ENCODE data around the gene EMX2.
A peak's percentile ranks its signal among the peaks of the same experiment; 100 is the strongest.

Gene EMX2

DNA sequence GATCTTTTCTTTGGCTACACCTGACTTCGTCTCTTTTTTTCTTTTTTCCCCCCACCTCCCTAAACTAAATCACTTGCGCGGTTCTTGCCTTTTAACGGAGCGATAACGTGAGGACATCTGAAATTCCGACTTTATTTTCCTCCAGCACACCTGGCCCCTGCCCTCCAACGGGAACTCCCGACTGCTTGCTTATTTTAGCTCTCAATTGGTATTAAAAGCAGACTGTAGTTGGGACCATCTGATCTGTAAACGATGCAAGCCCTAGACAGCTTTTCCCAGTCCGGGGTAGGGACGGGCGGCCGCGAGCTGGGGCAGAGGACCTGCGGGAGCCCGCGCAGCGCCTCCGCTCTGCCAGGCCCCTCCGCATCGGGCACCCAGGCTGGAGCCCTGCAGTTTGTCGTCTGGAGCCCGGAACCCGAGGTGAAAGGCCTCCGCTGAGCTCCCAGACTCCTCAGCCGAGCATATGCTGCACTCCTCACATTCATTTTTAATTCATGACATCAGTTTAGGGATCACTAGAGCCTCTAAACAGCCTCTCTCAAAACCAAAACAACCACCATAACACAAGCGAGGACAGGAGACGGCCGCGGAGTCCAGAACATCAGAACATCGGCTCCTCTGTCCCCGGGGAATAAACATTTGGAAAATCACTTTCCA, 10.0 kb upstream of the EMX2 start:
- no peak for TF ChIP-seq CTCF (conservative IDR thresholded peaks at IDR 0.05)
- no peak overlapping the region for H3K27ac ChIP-seq

DNA sequence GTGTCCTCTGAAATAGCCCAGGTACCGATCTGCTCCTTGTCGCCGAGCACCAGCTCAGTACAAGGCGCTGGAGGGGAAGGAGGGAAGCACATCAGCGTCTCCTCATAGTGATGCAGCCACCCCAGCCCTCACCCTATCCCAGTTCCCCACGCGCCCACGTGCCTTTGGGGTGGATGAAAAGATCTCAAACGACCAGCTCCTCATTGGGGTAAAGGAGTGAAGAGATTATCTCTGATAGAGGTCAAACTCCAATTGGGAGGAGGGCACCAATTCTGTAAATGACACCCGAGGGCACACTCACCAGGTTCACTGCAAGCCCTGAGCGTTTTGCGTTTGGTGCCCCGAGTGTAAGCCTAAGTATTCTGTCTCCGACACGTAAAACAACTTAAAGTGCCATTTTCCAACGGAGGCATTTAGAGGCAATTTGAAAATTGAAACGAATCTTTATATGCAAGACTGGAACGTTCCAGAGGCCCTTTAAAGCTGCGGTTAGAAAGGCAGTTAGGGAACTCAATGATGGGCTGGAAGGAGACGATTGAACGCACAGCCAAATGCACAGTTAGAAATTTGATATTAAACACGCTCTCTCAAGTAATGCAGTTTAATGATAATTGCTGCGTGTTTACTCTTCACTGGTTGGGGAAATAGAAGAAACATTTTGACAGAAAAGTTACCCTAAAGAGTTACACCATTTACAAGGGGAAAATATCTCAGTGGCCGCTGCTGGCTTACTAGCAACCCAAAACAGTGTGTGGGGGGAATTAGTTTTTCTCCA, 8.9 kb upstream of the EMX2 start:
- TF ChIP-seq CTCF (conservative IDR thresholded peaks at IDR 0.05), result no peak

DNA sequence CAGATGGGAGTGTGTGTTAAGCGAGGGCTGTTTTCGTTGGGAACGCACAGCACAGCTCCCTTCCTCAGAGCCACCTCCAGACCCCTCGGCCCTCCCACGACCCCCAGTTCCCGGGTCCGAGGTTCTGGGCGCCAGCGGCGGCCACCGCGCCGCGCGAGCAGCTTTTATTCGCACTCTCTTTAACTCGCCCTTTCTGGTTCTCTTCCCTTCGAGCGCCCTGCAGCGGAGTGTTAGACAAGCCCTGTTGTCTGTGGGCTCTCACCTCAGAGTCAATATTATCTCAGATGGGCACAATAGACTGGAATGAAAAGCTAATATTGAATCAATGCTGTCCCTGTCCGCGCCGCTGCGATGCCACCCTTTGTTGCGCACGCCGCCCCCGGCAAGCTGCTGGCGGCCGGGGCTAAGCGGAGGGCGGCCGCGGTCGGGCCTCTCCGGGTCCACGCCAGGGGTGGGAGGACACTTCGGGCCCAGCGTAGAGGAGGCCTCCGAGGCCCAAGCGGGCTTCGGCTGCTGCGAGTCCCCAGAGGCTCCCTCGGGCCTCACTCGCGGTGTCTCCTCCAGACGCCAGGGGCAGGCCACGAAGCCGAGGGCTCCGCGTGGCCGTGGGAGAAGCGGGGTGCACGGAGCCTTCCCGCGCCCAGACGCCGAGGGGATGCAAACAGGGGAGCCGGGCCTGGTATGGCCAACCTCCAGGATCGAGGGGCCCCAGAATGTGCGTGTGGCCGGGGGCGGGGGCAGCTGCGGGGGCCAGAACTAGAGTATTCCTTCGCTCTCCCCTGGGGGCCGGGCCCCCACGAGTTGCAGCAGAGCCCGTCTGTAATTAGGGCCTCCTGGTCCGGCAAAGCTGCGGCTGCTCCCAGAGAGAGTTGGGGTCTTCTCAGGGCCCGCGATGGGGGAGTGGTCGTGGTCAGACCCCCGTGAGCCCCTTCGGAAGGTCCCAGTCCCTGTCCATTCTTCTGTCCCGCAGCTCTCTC, 7.9 kb upstream of the EMX2 start:
- no peak overlapping the region for H3K27ac ChIP-seq
- TF ChIP-seq CTCF (conservative IDR thresholded peaks at IDR 0.05), result peak; percentile 7; the same call in 1 of the 2 replicates

More for the DNA sequence above, 8.9 kb upstream of the EMX2 start:
- no peak overlapping the region for H3K27ac ChIP-seq

DNA sequence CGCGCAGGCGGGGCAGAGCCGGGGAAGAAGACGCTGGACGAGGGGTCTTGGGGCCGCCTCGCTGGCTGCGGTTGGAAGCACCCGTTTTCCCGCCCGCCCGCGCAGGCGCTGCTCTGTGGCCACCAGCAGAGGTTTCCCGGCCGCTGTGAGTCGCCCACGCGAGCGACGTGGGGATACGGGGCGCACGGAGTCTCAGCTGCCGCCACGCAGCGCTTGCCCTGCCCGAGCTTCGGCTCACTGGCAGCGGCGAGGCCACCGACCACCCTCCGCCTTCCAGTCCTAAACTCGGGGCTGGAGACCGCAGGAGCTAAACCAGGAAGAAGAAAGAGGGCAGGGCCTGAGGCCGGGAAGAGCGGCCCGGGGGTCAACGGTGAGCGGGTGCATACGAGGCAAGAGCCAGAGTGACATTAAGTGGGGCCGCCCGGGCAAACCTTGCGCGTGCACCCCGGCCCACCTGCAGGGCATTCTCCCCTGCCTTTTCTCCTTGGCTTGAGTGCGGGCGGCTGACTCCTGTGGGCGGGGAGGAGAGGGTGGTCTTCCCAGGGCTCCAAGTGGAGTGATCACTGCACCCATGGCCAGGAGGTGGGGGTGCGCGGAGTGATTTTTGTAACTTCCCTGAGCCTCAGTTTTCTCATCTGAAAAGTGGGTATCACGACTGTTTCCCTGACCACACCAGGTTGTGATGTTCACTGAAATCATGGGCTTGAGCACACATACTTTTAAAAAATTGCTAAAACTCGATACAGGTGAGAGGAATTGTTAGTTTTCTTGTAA, 7.1 kb upstream of the EMX2 start:
- no peak overlapping the region for H3K27ac ChIP-seq
- TF ChIP-seq CTCF (conservative IDR thresholded peaks at IDR 0.05), result no peak

DNA sequence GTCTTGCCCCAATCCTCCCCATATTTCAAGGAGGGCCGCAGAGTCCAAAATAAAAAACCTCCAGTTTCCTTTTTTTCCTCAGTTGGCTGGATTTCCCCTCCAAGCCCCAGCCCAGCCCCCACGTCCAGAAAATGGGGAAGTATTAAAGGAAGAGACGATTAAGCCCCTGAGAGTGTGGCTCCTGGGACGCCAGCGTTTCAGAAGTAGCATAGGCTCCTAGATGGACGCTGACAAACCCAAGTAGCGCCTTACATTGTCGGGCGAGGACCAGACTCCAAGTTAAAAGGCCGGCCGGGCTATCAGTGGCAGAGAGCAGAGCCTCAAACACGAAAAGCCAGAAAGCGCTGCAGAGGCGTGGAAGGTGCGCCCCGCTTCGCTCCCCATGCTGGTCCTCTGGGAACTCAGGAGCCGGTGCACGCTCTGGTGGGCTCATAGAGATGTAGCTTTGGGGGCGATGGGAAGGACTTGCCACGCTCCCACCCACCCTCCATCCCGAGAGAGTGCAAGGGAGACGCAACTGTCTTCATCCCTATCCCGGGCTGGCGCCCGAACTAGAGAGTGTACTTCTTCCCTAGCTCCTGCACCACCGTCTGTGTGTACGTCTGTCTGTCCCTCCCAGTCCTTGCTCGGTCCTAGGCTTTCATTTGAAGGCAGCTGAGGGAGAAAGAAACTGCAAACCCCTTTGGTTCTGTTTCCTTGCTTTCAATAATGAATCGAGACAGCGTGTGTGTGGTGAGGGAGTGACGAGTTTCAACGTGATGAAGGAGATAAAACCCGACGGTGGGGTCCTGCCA, 6.3 kb upstream of the EMX2 start:
- no peak for TF ChIP-seq CTCF (conservative IDR thresholded peaks at IDR 0.05)
- H3K27ac ChIP-seq, result no peak overlapping the region

DNA sequence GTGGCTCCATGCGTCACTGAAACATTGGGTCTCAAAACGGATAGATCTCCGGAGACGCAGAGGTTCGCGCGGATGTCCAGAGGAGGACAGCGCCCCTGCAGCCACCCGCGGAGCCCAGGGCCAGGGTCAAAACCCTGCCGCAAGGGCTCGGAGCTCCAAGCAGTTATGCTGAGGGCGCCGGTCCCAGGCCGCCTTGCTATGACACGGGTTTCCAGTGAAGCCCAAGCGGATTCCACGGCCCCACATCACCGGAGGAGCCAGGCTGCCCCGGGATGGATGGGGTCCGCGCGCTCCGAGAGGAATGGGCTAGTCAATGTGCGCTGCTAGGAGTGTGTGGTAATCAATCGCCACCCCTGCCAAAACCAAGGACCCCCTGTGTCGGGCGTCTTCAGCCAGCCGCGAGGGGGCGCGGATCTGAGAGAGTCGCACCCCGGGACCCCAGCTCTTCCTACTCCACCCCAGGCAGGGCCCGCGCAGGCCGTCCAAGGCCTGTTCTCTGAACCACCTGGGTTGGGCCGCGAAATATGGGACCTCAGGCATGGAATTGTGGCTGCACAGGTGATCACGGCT, 5.6 kb upstream of the EMX2 start:
- no peak for TF ChIP-seq CTCF (conservative IDR thresholded peaks at IDR 0.05)

More for the DNA sequence above, 5.6 kb upstream of the EMX2 start:
- no peak overlapping the region for H3K27ac ChIP-seq

All from VCaP (cell line).